ENCODE results near the gene CMTM3.

The CMTM3 gene

DNA sequence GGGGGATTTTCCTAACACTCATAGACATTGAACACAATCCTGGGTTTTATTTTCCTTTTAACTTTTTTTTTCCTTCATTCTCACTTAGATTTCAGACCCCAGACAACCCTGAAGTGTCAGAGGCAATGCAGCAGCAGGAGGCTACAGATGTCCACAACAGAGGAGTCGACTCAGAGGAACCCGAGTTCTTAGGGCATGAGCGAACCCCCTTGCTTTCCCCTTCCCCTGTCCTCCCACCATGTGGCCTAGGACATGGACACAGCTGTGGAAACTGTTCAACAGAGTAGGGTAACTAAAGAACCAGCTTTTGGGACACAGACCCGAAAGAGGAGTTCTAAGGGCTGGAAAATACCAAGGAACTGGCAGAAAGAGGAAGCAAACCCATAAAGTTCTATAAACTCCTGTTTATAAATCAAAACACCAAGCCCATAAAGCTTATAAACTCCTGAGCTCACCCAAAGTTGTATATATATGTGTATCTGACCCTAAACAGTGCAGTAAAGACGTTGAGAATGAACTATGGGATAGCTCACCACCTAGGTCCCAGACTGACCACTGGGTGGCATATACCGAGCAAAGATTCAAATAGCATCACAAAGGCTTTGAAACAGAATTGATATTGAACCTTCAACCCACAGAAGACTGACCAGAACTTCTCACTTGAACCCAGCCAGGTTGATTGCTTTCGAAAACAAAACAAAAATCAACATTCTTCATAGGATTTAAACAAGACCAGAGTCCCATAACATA, 58.1 kb downstream of the CMTM3 start:
- no peak for DNase-seq (ENCODE audit: low read depth)
